ENCODE results near the gene TOR2A. TPM values are rescaled to one million over a fixed set of nuclear protein-coding genes. Genes with fewer than 3 reads are reported as not detected.
"Not testable (repeated sequence)": the region's sequence is repeated elsewhere in the genome, so short reads cannot be mapped to it uniquely, and the experiment has no call there.

The TOR2A gene
- total and polyA plus RNA-seq, 9 of the 15 experiments (the other 6 are each of a cell fraction or from before 2014, with no cell fraction given): 0.80 to 25.9 (median 11.1) TPM

GRCh38 chr9:127756776-127757175 is 21.7 kb upstream of the TOR2A start:
- H3K9me3 ChIP-seq (replicated peaks; ENCODE audit: control insufficient read depth, insufficient read depth, low read depth, low read length); ATAC-seq; H3K36me3 ChIP-seq (ENCODE audit: control insufficient read depth, insufficient read depth, low read length); H2AFZ ChIP-seq (ENCODE audit: low read depth, low read length); BruUV-seq (replicated peaks); H3K79me2 ChIP-seq (ENCODE audit: control insufficient read depth, insufficient read depth, low read length); H3K9me1 ChIP-seq (ENCODE audit: control insufficient read depth, insufficient read depth, low read length); FAIRE-seq; intact Hi-C loops (cut with micrococcal nuclease); H3K4me3 ChIP-seq; DNase-seq (ENCODE audit: extremely low read depth in 1 of 4, low spot score in 3 of 4); H3K9ac ChIP-seq (ENCODE audit: insufficient read depth in 1 of 2, low read depth in 2 of 2, low read length in 2 of 2); CTCF ChIA-PET (ENCODE audit: low intra/inter-chr PET ratio); H3K27ac ChIP-seq (ENCODE audit: extremely low read depth, low read depth, low read length); H3K4me2 ChIP-seq (ENCODE audit: insufficient read depth, low read length): not testable (repeated sequence)
- in situ Hi-C loops (cut with MboI): loop anchor here (25.0 kb wide), 1 partner anchor 606 kb away; the partner anchor contains the start of gene URM1
- Histone ChIP-seq H4K20me1 (replicated peaks; ENCODE audit: control insufficient read depth, insufficient read depth, low read length) (peaks cover 14% of the 10 kb centered on the region), H3K4me1 (replicated peaks in 1 of 2; ENCODE audit: control insufficient read depth in 2 of 2, insufficient read depth in 2 of 2, low read length in 2 of 2) (peaks cover 9 to 26% of the 10 kb centered on the region in 2 experiments), H3K27me3 (ENCODE audit: control insufficient read depth in 2 of 2, insufficient read depth in 2 of 2, low read length in 2 of 2) (peaks cover 2 to 28% of the 10 kb centered on the region in 2 experiments; a peak in 3 of 5 replicates)
- 28% methylated on average over 11 of the region's 11 CpGs for WGBS (ENCODE audit: insufficient coverage, low coverage, missing lambda C conversion rate)
- POLR2A ChIA-PET: interaction anchor here (0.6 to 1.7 kb wide), 3 partner anchors 11 to 420 kb away, joined by 3 read pairs; no protein-coding TSS in a partner anchor

GRCh38 chr9:127756233-127756632 is 21.1 kb upstream of the TOR2A start:
- BruUV-seq (replicated peaks): no TSS peak
- ATAC-seq (no peak), DNase-seq (ENCODE audit: extremely low read depth in 1 of 4, low spot score in 3 of 4) (no peak), FAIRE-seq (no peak)
- peaks cover 19% of the 10 kb centered on the region for H4K20me1 ChIP-seq (replicated peaks; ENCODE audit: control insufficient read depth, insufficient read depth, low read length)
- H3K9me1 ChIP-seq (ENCODE audit: control insufficient read depth, insufficient read depth, low read length): no peaks in the 10 kb centered on the region
- CTCF ChIA-PET (ENCODE audit: low intra/inter-chr PET ratio): no interaction called here
- H3K27me3 ChIP-seq (ENCODE audit: control insufficient read depth in 2 of 2, insufficient read depth in 2 of 2, low read length in 2 of 2): peaks cover 2 to 29% of the 10 kb centered on the region in 2 experiments; a peak in 3 of 5 replicates
- H3K4me1 ChIP-seq (replicated peaks in 1 of 2; ENCODE audit: control insufficient read depth in 2 of 2, insufficient read depth in 2 of 2, low read length in 2 of 2): peaks cover 8 to 21% of the 10 kb centered on the region in 2 experiments; a peak in 4 of 5 replicates
- H3K27ac ChIP-seq (ENCODE audit: extremely low read depth, low read depth, low read length): no peak overlapping the region
- 46% methylated on average over 3 of the region's 3 CpGs for WGBS (ENCODE audit: insufficient coverage, low coverage, missing lambda C conversion rate)
- TF ChIP-seq FOXP1 (CRISPR knock-in tag; IDR thresholded peaks at IDR 0.05) (no peak), TFAM (CRISPR knock-in tag; conservative IDR thresholded peaks at IDR 0.05) (no peak), PHF21A (IDR thresholded peaks at IDR 0.05; ENCODE audit: borderline replicate concordance, low read depth) (no peak), RAD51 (IDR thresholded peaks at IDR 0.05; ENCODE audit: borderline replicate concordance, low read depth) (no peak), ZSCAN29 (IDR thresholded peaks at IDR 0.05) (no peak), ZNF717 (CRISPR knock-in tag; IDR thresholded peaks at IDR 0.05) (no peak), CEBPG (CRISPR knock-in tag; IDR thresholded peaks at IDR 0.05) (no peak), CEBPG (tag; conservative IDR thresholded peaks at IDR 0.05 in 1 of 2, IDR thresholded peaks at IDR 0.05 in 1 of 2) (no peak), ZNF347 (CRISPR knock-in tag; IDR thresholded peaks at IDR 0.05; ENCODE audit: low read depth) (no peak), U2AF1 (optimal IDR thresholded peaks at IDR 0.05; ENCODE audit: low read depth, low read length) (no peak), CCNT2 (IDR thresholded peaks at IDR 0.05; ENCODE audit: borderline replicate concordance, extremely low read depth, insufficient read length, low read depth, low read length) (no peak), RBM25 (IDR thresholded peaks at IDR 0.05; ENCODE audit: low read depth, low read length, severe bottlenecking) (peak; percentile 68), ZFP36 (IDR thresholded peaks at IDR 0.05; ENCODE audit: low read depth, low read length, partially characterized antibody) (peak; percentile 70)
- H3K4me2 ChIP-seq (ENCODE audit: insufficient read depth, low read length): no peak overlapping the region
- intact Hi-C loops (cut with micrococcal nuclease): no loop called here
- no peaks in the 10 kb centered on the region for H3K9me3 ChIP-seq (replicated peaks; ENCODE audit: control insufficient read depth, insufficient read depth, low read depth, low read length)
- no peaks in the 10 kb centered on the region for H3K79me2 ChIP-seq (ENCODE audit: control insufficient read depth, insufficient read depth, low read length)
- in situ Hi-C loops (cut with MboI): loop anchor here (25.0 kb wide), 1 partner anchor 606 kb away; the partner anchor contains the start of gene URM1
- H3K36me3 ChIP-seq (ENCODE audit: control insufficient read depth, insufficient read depth, low read length): no peaks in the 10 kb centered on the region
- H3K4me3 ChIP-seq: no peak overlapping the region
- H2AFZ ChIP-seq (ENCODE audit: low read depth, low read length): no peak overlapping the region
- POLR2A ChIA-PET: interaction anchor here (0.7 to 1.7 kb wide), 2 partner anchors 10 to 14 kb away, joined by 3 read pairs; no protein-coding TSS in a partner anchor
- H3K9ac ChIP-seq (ENCODE audit: insufficient read depth in 1 of 2, low read depth in 2 of 2, low read length in 2 of 2): no peak overlapping the region
